Measurements from ENCODE around the gene EN1. TPM values are rescaled to one million over a fixed set of nuclear protein-coding genes. Genes with fewer than 3 reads are reported as not detected.

The EN1 gene
- total and polyA plus RNA-seq, 2 donors: 0.05 to 0.46 TPM

DNA sequence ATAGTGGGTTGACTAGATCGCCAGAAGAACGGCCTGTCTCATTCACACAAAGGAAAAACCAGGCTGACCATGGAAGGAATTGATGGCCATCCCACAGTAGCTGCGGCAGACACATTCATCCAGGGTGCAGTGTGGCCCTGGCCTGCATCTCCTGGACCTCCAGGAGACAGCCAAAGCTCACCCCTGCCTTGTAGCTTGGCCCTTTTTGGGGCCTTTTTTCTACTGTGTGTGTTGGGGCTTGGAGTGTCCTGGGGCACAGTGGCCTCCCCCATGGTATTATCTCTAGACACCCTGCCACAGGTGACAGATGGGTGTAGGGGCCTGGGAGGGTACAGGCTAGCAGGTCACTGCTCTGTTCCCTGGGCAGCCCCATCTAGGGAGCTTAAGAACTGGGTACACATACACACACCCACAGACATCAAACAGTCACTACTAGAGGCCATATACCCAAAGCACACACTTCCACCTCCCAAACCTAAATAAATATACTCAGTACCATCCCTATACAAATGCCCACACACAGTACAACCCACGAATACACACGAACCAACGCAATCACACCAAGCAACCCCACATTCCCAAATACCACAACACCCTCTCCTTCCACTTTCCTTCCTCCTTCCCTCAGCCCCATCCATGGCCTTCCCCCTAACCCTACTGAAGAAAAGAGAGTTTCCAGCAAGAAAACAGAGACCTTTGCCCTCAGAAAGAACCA is 8.6 kb downstream of the EN1 start:
- H3K9me3 ChIP-seq (ENCODE audit: control insufficient read depth in 2 of 2, insufficient read depth in 1 of 2, low read length in 1 of 2): no peaks in the 10 kb centered on the region
- DNase-seq (ENCODE audit: low read depth in 6 of 9, low spot score in 9 of 9): no peak
- 29% methylated on average over 6 of the region's 6 CpGs for WGBS
- H3K27ac ChIP-seq (ENCODE audit: low read depth in 1 of 2, low read length in 1 of 2): no peak overlapping the region
- H3K4me3 ChIP-seq (ENCODE audit: low read length in 2 of 2): no peak overlapping the region
- no peaks in the 10 kb centered on the region for H3K36me3 ChIP-seq (ENCODE audit: control insufficient read depth in 2 of 2, insufficient read depth in 2 of 2, low read length in 1 of 2)
- H3K27me3 ChIP-seq (ENCODE audit: control insufficient read depth in 2 of 2, insufficient read depth in 1 of 2, low read length in 1 of 2): peaks cover 90 to 100% of the 10 kb centered on the region in 2 donors
- H3K4me1 ChIP-seq (ENCODE audit: control insufficient read depth in 2 of 2, insufficient read depth in 2 of 2, low read length in 2 of 2): no peaks in the 10 kb centered on the region

GRCh38 chr2:118837621-118838020 is 9.8 kb downstream of the EN1 start:
- H3K4me1 ChIP-seq (ENCODE audit: control insufficient read depth in 2 of 2, insufficient read depth in 2 of 2, low read length in 2 of 2): no peaks in the 10 kb centered on the region
- DNase-seq (ENCODE audit: low read depth in 6 of 9, low spot score in 9 of 9): no peak

DNA sequence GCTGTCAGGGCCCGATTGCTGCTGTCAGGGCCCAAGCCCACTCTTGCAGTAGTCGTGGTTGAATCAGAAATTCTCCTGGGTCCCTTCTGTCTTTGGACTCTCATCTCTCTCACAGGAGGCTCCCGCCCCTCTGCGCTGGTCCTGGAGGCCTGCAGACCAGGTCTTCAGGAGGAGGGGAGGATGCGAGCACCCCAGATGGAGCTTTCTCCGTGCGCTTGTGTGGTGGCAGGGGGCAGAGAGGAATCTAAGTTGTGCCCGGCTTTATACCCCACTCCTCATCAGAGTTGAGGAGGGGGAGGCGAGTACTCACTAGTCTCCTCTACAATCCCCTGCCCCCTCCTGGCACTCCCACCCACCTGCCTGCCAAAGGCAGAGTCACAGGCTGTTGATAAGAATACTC is 10.4 kb downstream of the EN1 start:
- Histone ChIP-seq H3K9me3 (ENCODE audit: control insufficient read depth in 2 of 2, insufficient read depth in 1 of 2, low read length in 1 of 2) (no peaks in the 10 kb centered on the region), H3K27me3 (ENCODE audit: control insufficient read depth in 2 of 2, insufficient read depth in 1 of 2, low read length in 1 of 2) (peaks cover 90 to 100% of the 10 kb centered on the region in 2 donors), H3K36me3 (ENCODE audit: control insufficient read depth in 2 of 2, insufficient read depth in 2 of 2, low read length in 1 of 2) (no peaks in the 10 kb centered on the region), H3K27ac (ENCODE audit: low read depth in 1 of 2, low read length in 1 of 2) (no peak overlapping the region), H3K4me3 (ENCODE audit: low read length in 2 of 2) (no peak overlapping the region), H3K4me1 (ENCODE audit: control insufficient read depth in 2 of 2, insufficient read depth in 2 of 2, low read length in 2 of 2) (no peaks in the 10 kb centered on the region)
- 13% methylated on average over 9 of the region's 9 CpGs for WGBS
- DNase-seq (ENCODE audit: low read depth in 6 of 9, low spot score in 9 of 9): no peak

More at GRCh38 chr2:118837621-118838020, 9.8 kb downstream of the EN1 start:
- peaks cover 92 to 100% of the 10 kb centered on the region in 2 donors for H3K27me3 ChIP-seq (ENCODE audit: control insufficient read depth in 2 of 2, insufficient read depth in 1 of 2, low read length in 1 of 2)
- H3K27ac ChIP-seq (ENCODE audit: low read depth in 1 of 2, low read length in 1 of 2): no peak overlapping the region
- H3K4me3 ChIP-seq (ENCODE audit: low read length in 2 of 2): no peak overlapping the region
- no peaks in the 10 kb centered on the region for H3K9me3 ChIP-seq (ENCODE audit: control insufficient read depth in 2 of 2, insufficient read depth in 1 of 2, low read length in 1 of 2)
- no peaks in the 10 kb centered on the region for H3K36me3 ChIP-seq (ENCODE audit: control insufficient read depth in 2 of 2, insufficient read depth in 2 of 2, low read length in 1 of 2)
- WGBS: 12% methylated on average over 2 of the region's 2 CpGs

GRCh38 chr2:118836411-118836930 is 11.0 kb downstream of the EN1 start:
- 11% methylated on average over 8 of the region's 8 CpGs for WGBS
- Histone ChIP-seq H3K4me1 (ENCODE audit: control insufficient read depth in 2 of 2, insufficient read depth in 2 of 2, low read length in 2 of 2) (no peaks in the 10 kb centered on the region), H3K9me3 (ENCODE audit: control insufficient read depth in 2 of 2, insufficient read depth in 1 of 2, low read length in 1 of 2) (no peaks in the 10 kb centered on the region), H3K36me3 (ENCODE audit: control insufficient read depth in 2 of 2, insufficient read depth in 2 of 2, low read length in 1 of 2) (no peaks in the 10 kb centered on the region), H3K4me3 (ENCODE audit: low read length in 2 of 2) (no peak overlapping the region), H3K27me3 (ENCODE audit: control insufficient read depth in 2 of 2, insufficient read depth in 1 of 2, low read length in 1 of 2) (peaks cover 91 to 100% of the 10 kb centered on the region in 2 donors), H3K27ac (ENCODE audit: low read depth in 1 of 2, low read length in 1 of 2) (no peak overlapping the region)
- no peak for DNase-seq (ENCODE audit: low read depth in 6 of 9, low spot score in 9 of 9)

- H3K4me1 ChIP-seq (ENCODE audit: control insufficient read depth in 2 of 2, insufficient read depth in 2 of 2, low read length in 2 of 2): no peaks in the 10 kb centered on the region
- no peaks in the 10 kb centered on the region for H3K9me3 ChIP-seq (ENCODE audit: control insufficient read depth in 2 of 2, insufficient read depth in 1 of 2, low read length in 1 of 2)
- 4% methylated on average over 53 of the region's 53 CpGs for WGBS
- no peak overlapping the region for H3K4me3 ChIP-seq (ENCODE audit: low read length in 2 of 2)
- DNase-seq (ENCODE audit: low read depth in 6 of 9, low spot score in 9 of 9): no peak
- H3K27ac ChIP-seq (ENCODE audit: low read depth in 1 of 2, low read length in 1 of 2): no peak overlapping the region
- no peaks in the 10 kb centered on the region for H3K36me3 ChIP-seq (ENCODE audit: control insufficient read depth in 2 of 2, insufficient read depth in 2 of 2, low read length in 1 of 2)
- H3K27me3 ChIP-seq (ENCODE audit: control insufficient read depth in 2 of 2, insufficient read depth in 1 of 2, low read length in 1 of 2): peaks cover 85 to 99% of the 10 kb centered on the region in 2 donors
Observed at GRCh38 chr2:118835746-118836410, 11.6 kb downstream of the EN1 start.

DNA sequence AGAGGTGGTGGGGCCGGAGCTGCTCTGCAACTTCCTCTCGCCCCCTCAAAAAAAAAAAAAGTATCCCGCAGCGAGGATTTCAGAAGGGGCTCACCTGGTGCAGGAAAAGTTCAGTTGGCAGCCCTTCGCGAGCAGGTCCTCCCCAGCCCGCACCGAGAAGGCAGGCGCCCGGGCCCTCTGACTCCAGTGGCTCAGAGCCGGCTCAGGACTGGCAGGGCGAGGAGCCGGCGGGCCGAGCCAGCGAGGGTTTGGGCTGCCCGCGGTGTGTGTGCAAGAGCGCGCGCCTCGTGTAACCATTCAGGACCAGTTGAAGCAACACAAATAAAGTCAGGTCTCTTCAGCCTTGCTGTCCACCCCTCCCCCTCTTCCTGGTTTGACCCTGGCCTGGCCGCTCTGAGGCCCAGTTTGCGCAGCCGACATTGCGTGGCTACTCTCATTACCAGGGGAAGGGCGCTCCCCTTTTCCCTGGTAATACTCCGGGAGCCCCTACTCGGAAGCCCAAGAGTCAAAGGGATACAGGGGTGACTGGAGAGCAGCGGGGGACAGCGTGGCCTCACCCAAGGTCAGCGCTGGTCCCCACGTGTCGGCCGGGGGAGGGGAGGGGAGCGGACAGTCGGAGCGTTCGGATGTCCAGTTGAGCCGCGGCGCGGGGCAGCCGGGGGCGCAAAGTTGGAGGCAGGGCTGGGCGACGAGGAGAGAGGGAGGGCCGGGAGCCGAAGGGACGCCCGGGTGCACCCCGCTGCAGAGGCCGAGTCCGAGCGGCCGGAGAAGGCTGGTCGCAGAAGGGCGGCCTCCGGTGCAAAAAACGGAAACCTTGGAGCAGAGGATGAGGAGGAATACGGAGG is 12.3 kb downstream of the EN1 start:
- no peak overlapping the region for H3K4me3 ChIP-seq (ENCODE audit: low read length in 2 of 2)
- H3K27ac ChIP-seq (ENCODE audit: low read depth in 1 of 2, low read length in 1 of 2): no peak overlapping the region
- 4% methylated on average over 61 of the region's 61 CpGs for WGBS
- no peaks in the 10 kb centered on the region for H3K9me3 ChIP-seq (ENCODE audit: control insufficient read depth in 2 of 2, insufficient read depth in 1 of 2, low read length in 1 of 2)
- no peaks in the 10 kb centered on the region for H3K4me1 ChIP-seq (ENCODE audit: control insufficient read depth in 2 of 2, insufficient read depth in 2 of 2, low read length in 2 of 2)
- H3K36me3 ChIP-seq (ENCODE audit: control insufficient read depth in 2 of 2, insufficient read depth in 2 of 2, low read length in 1 of 2): no peaks in the 10 kb centered on the region
- peaks cover 83 to 95% of the 10 kb centered on the region in 2 donors for H3K27me3 ChIP-seq (ENCODE audit: control insufficient read depth in 2 of 2, insufficient read depth in 1 of 2, low read length in 1 of 2)
- DNase-seq (ENCODE audit: low read depth in 6 of 9, low spot score in 9 of 9): no peak

DNA sequence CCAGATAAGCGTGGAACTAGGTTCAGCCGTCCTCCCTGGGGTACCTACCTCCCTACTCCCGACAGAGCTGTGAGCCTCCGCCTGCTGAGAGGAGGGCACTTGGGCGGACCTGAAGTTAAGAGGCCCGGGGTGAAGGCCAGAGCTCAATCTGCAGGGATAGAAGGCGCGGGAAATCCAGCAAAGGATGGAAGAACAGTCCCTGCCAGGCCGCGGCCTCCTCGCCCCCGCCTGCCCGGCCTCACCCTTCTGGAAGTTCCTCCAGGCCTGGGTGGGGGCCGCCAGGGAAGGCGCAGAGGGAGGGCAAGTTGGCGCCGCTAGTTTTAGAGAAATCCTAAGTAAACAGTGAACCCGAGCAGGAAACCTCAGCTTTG is 13.0 kb downstream of the EN1 start:
- H3K4me3 ChIP-seq (ENCODE audit: low read length in 2 of 2): no peak overlapping the region
- no peaks in the 10 kb centered on the region for H3K9me3 ChIP-seq (ENCODE audit: control insufficient read depth in 2 of 2, insufficient read depth in 1 of 2, low read length in 1 of 2)
- H3K36me3 ChIP-seq (ENCODE audit: control insufficient read depth in 2 of 2, insufficient read depth in 2 of 2, low read length in 1 of 2): no peaks in the 10 kb centered on the region
- peaks cover 76 to 90% of the 10 kb centered on the region in 2 donors for H3K27me3 ChIP-seq (ENCODE audit: control insufficient read depth in 2 of 2, insufficient read depth in 1 of 2, low read length in 1 of 2)
- H3K4me1 ChIP-seq (ENCODE audit: control insufficient read depth in 2 of 2, insufficient read depth in 2 of 2, low read length in 2 of 2): no peaks in the 10 kb centered on the region
- no peak for DNase-seq (ENCODE audit: low read depth in 6 of 9, low spot score in 9 of 9)
- WGBS: 5% methylated on average over 18 of the region's 18 CpGs
- no peak overlapping the region for H3K27ac ChIP-seq (ENCODE audit: low read depth in 1 of 2, low read length in 1 of 2)

- no peaks in the 10 kb centered on the region for H3K36me3 ChIP-seq (ENCODE audit: control insufficient read depth in 2 of 2, insufficient read depth in 2 of 2, low read length in 1 of 2)
- H3K27me3 ChIP-seq (ENCODE audit: control insufficient read depth in 2 of 2, insufficient read depth in 1 of 2, low read length in 1 of 2): peaks cover 71 to 90% of the 10 kb centered on the region in 2 donors
- no peaks in the 10 kb centered on the region for H3K4me1 ChIP-seq (ENCODE audit: control insufficient read depth in 2 of 2, insufficient read depth in 2 of 2, low read length in 2 of 2)
- H3K27ac ChIP-seq (ENCODE audit: low read depth in 1 of 2, low read length in 1 of 2): no peak overlapping the region
- no peaks in the 10 kb centered on the region for H3K9me3 ChIP-seq (ENCODE audit: control insufficient read depth in 2 of 2, insufficient read depth in 1 of 2, low read length in 1 of 2)
- DNase-seq (ENCODE audit: low read depth in 6 of 9, low spot score in 9 of 9): no peak
- H3K4me3 ChIP-seq (ENCODE audit: low read length in 2 of 2): no peak overlapping the region
- WGBS: 9% methylated on average over 35 of the region's 35 CpGs
Observed at GRCh38 chr2:118833716-118834439, 13.6 kb downstream of the EN1 start.
